KG1 (cell line): Measurements from ENCODE around the gene OSTM1.

Experiments used
- DNase-seq: peaks from one replicate; lab custom pipeline; 2025; lab: John Stamatoyannopoulos, UW

The OSTM1 gene

DNA sequence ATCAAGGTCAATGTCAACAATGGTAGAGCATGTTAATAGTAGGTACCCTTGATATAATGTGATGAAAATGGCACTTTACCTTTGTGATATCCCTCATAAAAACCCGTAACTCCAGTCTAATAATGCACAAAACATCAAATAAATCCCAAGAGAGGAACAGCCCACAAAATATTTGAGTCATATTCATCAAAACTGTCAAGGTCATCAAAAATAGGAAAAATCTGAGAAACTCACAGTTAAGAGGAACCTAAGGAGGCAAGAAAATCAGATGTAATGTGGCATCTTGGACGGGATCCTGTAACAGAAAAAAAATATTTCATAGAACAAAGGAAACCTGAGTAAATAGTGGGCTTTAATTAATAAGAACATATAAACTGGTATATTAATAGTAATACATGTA lies 25.5 kb upstream of the OSTM1 start:
- no peak for DNase-seq

GRCh38 chr6:108097882-108098281 lies 23.3 kb upstream of the OSTM1 start:
- no peak for DNase-seq

GRCh38 chr6:108093781-108094300 lies 19.3 kb upstream of the OSTM1 start:
- no peak for DNase-seq

DNA sequence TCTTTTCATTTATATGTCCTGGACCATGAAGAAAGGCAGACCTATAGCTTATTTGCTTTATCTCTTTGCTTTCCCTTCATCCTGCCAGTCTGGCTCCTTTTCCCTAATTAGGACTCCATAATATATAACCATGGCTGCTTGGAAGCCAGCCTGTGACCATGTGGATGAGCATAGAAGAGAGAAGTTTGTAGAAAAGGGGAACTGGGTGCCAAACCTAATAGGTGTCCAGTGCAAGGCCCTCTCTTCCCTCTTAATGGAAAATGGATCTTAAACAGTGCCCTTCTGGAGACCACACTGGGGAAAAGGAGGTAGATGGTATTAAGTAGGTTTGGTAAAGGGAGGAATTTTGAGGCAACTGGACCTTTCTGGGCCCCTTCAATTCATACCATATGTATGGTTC lies 16.7 kb upstream of the OSTM1 start:
- no peak for DNase-seq

DNA sequence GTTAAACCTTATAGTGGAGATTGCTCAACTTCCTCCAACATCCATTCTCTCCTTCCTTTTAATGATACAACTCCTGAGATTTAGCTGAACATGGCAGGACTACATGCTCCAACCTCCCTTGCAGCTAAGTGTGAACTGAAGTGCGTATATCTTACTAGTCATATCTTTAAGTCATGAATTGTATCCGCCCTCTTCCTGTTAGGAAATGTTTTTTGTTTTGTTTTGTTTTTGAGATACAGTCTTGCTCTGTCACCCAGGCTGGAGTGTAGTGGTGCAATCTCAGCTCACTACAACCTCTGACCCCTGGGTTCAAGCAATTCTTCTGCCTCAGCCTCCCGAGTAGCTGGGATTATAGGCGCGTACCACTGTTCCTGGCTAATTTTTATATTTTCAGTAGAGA lies 8.8 kb upstream of the OSTM1 start:
- DNase-seq, result no peak

DNA sequence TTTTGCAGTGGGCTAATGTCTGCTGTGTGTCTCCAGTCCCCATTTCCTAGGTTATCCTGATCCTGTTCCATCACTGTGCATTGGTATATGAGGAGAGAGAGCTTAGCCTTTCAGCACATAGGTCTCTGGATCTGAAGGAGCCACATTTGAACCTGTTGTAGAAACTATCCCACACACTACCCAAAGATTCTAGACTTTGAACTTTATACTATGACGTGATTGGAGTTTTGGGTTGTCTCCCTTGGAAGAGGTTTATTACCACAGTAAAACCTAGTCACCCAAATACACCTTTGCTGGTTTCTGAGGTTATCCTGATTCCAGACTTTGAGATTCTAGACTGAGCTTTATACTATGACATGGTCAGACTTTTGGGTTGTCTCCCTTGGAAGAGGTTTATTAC lies 8.0 kb upstream of the OSTM1 start:
- DNase-seq, result no peak

- DNase-seq, result no peak
These were observed 5.7 kb upstream of the OSTM1 start for GRCh38 chr6:108080010-108080780.

DNA sequence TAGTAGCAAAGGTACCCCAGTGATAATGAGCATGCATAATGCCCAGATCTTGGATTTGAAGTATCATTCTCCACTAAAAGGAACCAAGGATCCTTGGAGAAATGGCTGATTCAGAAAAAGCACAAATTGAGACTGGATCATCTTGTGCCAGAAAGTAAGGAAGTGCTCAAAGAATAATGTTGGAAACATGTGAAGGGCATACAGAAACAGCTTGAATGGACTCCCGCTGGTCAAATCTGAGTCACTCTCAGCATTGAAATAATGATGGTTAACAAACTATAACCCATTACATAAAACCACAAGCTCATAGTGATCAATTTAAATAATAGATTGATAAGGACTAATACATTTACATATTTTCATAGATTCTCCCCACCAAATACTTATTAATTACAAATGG lies 3.6 kb upstream of the OSTM1 start:
- DNase-seq, result no peak

DNA sequence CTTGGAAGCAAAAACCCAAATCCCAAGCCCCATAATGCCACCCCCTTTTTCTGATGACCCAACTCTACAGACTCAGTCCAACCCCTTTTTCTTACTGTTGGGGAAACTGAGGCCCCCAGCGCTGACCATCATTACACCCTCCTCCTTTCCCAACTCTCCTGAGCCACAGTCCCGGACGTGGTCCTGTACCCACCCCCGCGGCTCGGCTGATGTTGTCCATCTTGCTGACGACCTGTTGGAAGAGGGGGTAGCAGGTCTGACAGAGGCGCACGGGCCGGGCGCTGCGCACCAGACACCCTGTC lies 533 bp downstream of the OSTM1 start:
- no peak for DNase-seq

- no peak for DNase-seq
These were observed 2.7 kb downstream of the OSTM1 start for GRCh38 chr6:108071736-108072276.

- DNase-seq, result no peak
These were observed 5.9 kb downstream of the OSTM1 start for GRCh38 chr6:108068618-108069017.

DNA sequence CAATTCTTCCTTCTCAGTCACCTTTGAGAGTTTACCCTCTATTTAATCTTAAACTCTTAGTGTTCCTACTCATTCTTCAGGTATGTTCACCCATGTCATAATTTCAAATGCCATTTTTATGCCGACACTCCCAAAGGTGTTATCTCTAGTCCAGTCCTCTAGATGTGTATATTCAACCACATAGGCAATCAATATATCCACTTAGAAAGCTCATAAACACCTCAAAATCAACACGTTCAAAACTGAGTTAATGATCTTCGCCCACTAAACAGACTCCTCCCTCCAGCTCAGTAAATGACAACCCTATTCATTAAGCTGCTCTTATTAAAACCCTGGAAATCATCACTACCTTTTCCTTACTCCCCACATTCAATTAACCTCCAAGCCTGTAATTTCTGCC lies 6.4 kb downstream of the OSTM1 start:
- DNase-seq, result no peak

DNA sequence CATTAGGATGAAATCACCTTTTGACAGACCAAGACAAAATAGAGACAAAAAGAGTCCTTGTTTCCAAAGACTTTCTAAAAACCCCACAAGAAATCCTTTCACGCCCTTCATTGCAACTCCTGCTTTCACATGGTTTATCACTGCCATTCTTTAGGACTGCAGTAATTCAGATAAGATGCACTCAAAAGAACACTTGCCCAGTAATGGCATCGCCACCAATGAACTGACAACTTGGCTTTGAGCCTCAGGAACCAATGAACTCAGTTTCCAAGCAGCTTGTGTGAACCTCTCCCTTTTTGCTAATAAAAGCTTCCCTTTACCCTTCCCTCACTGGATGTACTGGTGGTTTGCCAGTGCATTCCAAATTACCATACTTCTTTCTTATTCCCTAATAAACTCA lies 21.8 kb downstream of the OSTM1 start:
- DNase-seq, result no peak

DNA sequence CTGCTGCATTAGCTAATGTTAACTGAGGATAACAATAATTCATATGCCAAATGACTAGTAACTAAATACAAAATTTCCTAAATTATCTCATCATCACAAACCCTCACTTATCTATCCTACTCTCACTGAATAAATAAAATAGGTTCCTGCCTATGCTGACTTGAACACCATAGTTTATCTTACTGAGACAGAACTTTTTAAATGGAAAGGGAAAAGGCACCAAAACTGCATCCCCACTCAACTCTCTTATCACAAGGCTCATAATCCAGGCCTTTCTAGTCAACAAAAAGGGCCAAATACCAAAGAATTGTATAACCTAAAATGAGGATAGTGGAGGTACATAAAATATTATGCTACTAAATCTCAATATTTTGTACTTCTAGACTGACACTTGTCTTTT lies 23.1 kb downstream of the OSTM1 start:
- no peak for DNase-seq

DNA sequence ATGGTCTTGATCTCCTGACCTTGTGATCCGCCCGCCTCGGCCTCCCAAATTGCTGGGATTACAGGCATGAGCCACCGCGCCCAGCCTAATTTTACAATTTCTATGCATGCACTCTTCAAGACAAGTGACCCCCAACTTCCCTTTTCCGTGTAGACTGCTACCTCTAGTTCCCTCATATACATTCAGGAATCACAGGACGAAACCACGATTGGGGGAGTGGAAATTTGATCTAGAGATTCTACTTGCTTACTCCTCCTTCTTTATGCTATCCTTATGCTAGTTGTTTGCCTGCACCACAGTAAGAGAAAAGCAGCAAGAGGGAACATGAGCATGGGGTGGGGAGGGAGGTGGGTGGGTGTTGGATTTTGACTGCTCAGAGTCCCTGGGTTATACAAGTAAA lies 34.9 kb downstream of the OSTM1 start:
- no peak for DNase-seq

GRCh38 chr6:108036884-108037283 lies 37.7 kb downstream of the OSTM1 start:
- no peak for DNase-seq

- DNase-seq, result no peak
These were observed 42.6 kb downstream of the OSTM1 start for GRCh38 chr6:108031968-108032367.

GRCh38 chr6:108030211-108030610 lies 44.3 kb downstream of the OSTM1 start:
- DNase-seq, result no peak

GRCh38 chr6:108029226-108029921 lies 45.2 kb downstream of the OSTM1 start:
- no peak for DNase-seq

DNA sequence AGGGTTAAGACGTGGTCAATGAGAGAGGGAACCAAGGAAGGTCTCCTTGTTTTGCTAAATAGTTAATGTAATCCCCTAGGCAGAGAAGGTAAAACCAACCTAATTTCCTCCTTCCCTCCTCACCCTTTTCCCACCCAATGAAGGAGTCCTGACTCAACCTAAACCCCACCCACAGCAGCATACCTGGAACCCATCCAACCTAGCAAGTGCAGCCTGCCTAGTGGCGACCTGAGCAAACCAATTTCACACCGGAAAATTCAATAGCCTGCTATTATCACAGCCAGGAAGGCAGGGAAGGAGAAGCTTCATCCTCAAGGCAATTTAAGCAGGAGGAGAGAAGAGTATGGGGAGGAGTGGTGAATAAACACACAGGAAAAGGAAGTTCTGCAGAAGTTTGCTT lies 46.9 kb downstream of the OSTM1 start:
- no peak for DNase-seq

DNA sequence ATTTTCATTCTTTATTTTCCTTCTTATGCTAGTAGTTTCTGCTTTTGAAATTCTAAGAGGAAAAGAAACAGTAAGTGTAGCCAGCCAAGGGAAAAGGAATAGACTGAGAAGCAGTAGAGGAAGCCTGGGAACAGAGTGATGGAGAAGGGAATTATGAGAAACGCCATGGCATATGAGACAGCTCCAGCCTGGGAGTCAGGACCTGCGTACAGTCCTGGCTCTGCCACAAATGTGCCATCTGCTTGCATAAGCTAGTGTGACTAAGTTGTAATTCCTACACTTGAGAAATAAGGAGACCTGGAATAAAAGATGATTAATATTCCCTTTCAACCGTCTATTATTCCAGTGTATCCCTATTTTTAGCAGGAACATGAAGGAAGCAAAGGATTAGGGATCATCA lies 47.5 kb downstream of the OSTM1 start:
- no peak for DNase-seq

GRCh38 chr6:108024427-108025073 lies 50.0 kb downstream of the OSTM1 start:
- DNase-seq, result no peak
